Adrenal gland (tissue), 5 donors: ENCODE results near the gene CCDC134.

Source experiments
- POLR2A ChIP-seq, 2 donors: fragments of 450-650 bp; IDR thresholded peaks; one replicate each; pipeline ENCODE4 v1.6.1; 2017; ENCODE audit warnings: antibody characterized with exemption in 2 of 2, mild to moderate bottlenecking in 2 of 2, moderate library complexity in 1 of 2
- TF ChIP-seq, protein P1 (sequence below), 6 experiments: fragments of 450-650 bp in 4 of 6; fragments of 200-600 bp in 2 of 6; sonication (generic) in 1 of 6; IDR thresholded peaks; 1 replicate in 5 of 6; 2 replicates in 1 of 6; pipeline versions ENCODE4 v1.5.1 to v1.8.0; 2016 to 2021; ENCODE audit warnings: antibody characterized with exemption in 6 of 6, mild to moderate bottlenecking in 2 of 6, moderate library complexity in 1 of 6
- donor health status: DM: no; HTN: no; CAD: no.

DNA sequence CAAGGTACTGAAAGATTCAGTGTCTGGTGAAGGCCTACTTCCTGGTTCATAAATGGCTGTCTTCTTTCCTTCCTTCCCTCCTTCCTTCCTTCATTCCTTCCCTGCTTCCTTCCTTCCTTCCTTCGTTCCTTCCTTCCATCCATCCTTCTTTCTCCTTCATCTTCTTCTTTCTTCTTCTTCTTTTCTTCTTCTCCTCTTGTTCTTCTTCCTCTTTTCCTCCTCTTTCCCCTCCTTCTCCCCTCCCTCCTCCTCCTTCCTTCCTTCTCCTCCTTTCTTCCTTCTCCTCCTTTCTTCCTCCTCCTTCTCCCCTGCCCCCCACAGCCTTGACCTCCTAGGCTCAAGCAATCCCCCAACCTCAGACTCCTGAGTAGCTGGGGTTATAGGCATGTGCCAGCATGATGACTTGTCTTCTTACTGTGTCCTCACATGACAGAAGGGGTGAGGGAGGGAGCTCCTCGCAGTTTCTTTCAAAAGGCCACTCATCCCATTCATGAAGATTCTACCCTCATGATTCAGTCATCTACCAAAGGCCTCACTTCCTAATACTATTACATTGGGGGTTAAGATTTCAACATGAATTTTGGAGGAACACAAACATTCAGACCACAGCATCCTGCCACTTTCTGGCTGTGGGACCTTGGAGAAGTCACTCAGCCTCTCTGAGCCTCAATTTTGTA, 22.6 kb upstream of the CCDC134 start:
- TF ChIP-seq, protein P1, sequence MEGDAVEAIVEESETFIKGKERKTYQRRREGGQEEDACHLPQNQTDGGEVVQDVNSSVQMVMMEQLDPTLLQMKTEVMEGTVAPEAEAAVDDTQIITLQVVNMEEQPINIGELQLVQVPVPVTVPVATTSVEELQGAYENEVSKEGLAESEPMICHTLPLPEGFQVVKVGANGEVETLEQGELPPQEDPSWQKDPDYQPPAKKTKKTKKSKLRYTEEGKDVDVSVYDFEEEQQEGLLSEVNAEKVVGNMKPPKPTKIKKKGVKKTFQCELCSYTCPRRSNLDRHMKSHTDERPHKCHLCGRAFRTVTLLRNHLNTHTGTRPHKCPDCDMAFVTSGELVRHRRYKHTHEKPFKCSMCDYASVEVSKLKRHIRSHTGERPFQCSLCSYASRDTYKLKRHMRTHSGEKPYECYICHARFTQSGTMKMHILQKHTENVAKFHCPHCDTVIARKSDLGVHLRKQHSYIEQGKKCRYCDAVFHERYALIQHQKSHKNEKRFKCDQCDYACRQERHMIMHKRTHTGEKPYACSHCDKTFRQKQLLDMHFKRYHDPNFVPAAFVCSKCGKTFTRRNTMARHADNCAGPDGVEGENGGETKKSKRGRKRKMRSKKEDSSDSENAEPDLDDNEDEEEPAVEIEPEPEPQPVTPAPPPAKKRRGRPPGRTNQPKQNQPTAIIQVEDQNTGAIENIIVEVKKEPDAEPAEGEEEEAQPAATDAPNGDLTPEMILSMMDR (IDR thresholded peaks at IDR 0.05), result no peak
- no peak for TF ChIP-seq POLR2A (IDR thresholded peaks at IDR 0.05)
